Measurements from ENCODE around the gene TRMT61A.
A peak's percentile ranks its signal among the peaks of the same experiment; 100 is the strongest.

TRMT61A gene

GRCh38 chr14:103549361-103550311 is 20.6 kb downstream of the TRMT61A start:
- no peak for DNase-seq

GRCh38 chr14:103550451-103551337 is 21.7 kb downstream of the TRMT61A start:
- no peak for DNase-seq

- no peak for DNase-seq
These were observed 22.4 kb downstream of the TRMT61A start for GRCh38 chr14:103551338-103551762.

- DNase-seq = no peak
These were observed 23.2 kb downstream of the TRMT61A start for GRCh38 chr14:103552011-103552845.

- DNase-seq = no peak
These were observed 23.8 kb downstream of the TRMT61A start for GRCh38 chr14:103552846-103553210.

- no peak for DNase-seq
These were observed 26.8 kb downstream of the TRMT61A start for GRCh38 chr14:103555559-103556337.

GRCh38 chr14:103556946-103557758 is 28.2 kb downstream of the TRMT61A start:
- no peak for DNase-seq

GRCh38 chr14:103558071-103558882 is 29.3 kb downstream of the TRMT61A start:
- DNase-seq = no peak

- DNase-seq = no peak
These were observed 30.8 kb downstream of the TRMT61A start for GRCh38 chr14:103559766-103560165.

GRCh38 chr14:103560691-103561090 is 31.7 kb downstream of the TRMT61A start:
- DNase-seq = no peak

GRCh38 chr14:103561381-103562178 is 32.6 kb downstream of the TRMT61A start:
- no peak for DNase-seq

GRCh38 chr14:103562179-103562428 is 33.1 kb downstream of the TRMT61A start:
- no peak for DNase-seq

- peak; percentile 45 for DNase-seq
These were observed 33.6 kb downstream of the TRMT61A start, which contains the start of the genes BAG5 and COA8 for GRCh38 chr14:103562429-103563225. Gene BAG5, minus strand, starts transcription at chr14:103562657. Its CDS starts 1,493 bp downstream, at chr14:103561164. Gene COA8, plus strand, starts transcription at chr14:103562960. Its CDS starts 42 bp downstream, at chr14:103563002.

GRCh38 chr14:103563226-103563620 is 34.2 kb downstream of the TRMT61A start:
- no peak for DNase-seq

- DNase-seq = no peak
These were observed 35.0 kb downstream of the TRMT61A start for GRCh38 chr14:103563844-103564505.

- DNase-seq = no peak
These were observed 40.0 kb downstream of the TRMT61A start for GRCh38 chr14:103568952-103569351.

- DNase-seq = no peak
These were observed 40.4 kb downstream of the TRMT61A start for GRCh38 chr14:103569408-103569807.

- DNase-seq = no peak
These were observed 45.1 kb downstream of the TRMT61A start for GRCh38 chr14:103574104-103574503.

Measured in SHP77 treated with DMSO at 0.1 percent for 48 hours (cell line).